Suprapubic skin (tissue), 3 donors: ENCODE data around the gene TTC24.

Experiments used
- EP300 ChIP-seq: sonication (generic); formaldehyde crosslinking; IDR thresholded peaks from one replicate; pipeline ENCODE4 v1.6.1; 2017; ENCODE audit warnings: antibody characterized with exemption
- POLR2A ChIP-seq, 2 donors: fragments of 450-650 bp; IDR thresholded peaks; one replicate each; pipeline ENCODE4 v1.6.1; 2017; ENCODE audit warnings: antibody characterized with exemption in 2 of 2, mild to moderate bottlenecking in 2 of 2, moderate library complexity in 2 of 2
- TF ChIP-seq, protein P1 (sequence below), 2 donors: fragments of 200-600 bp in 1 of 2; fragments of 450-650 bp in 1 of 2; sonication (generic) in 1 of 2; IDR thresholded peaks; one replicate each; pipeline ENCODE4 v1.5.1; 2016 to 2019; ENCODE audit warnings: antibody characterized with exemption in 2 of 2, mild to moderate bottlenecking in 1 of 2, moderate library complexity in 1 of 2

GRCh38 chr1:156622581-156623297 lies 43.2 kb downstream of the TTC24 start:
- TF ChIP-seq, protein P1, sequence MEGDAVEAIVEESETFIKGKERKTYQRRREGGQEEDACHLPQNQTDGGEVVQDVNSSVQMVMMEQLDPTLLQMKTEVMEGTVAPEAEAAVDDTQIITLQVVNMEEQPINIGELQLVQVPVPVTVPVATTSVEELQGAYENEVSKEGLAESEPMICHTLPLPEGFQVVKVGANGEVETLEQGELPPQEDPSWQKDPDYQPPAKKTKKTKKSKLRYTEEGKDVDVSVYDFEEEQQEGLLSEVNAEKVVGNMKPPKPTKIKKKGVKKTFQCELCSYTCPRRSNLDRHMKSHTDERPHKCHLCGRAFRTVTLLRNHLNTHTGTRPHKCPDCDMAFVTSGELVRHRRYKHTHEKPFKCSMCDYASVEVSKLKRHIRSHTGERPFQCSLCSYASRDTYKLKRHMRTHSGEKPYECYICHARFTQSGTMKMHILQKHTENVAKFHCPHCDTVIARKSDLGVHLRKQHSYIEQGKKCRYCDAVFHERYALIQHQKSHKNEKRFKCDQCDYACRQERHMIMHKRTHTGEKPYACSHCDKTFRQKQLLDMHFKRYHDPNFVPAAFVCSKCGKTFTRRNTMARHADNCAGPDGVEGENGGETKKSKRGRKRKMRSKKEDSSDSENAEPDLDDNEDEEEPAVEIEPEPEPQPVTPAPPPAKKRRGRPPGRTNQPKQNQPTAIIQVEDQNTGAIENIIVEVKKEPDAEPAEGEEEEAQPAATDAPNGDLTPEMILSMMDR (IDR thresholded peaks at IDR 0.05) = no peak
- TF ChIP-seq POLR2A (IDR thresholded peaks at IDR 0.05) (no peak), EP300 (no peak)
